HG03575 (cell line): ENCODE measurements around the gene CSF3R.
"Not testable (repeated sequence)": the region's sequence is repeated elsewhere in the genome, so short reads cannot be mapped to it uniquely, and the experiment has no call there.

ENCODE experiments used
- ATAC-seq: cut with Tn5 transposase; IDR thresholded peaks from one replicate; pipeline ENCODE4 v1.9.1; 2021; ENCODE audit not compliant: unreplicated experiment, insufficient number of reproducible peaks, low FRiP score; ENCODE audit errors: extremely low read depth

The CSF3R gene

DNA sequence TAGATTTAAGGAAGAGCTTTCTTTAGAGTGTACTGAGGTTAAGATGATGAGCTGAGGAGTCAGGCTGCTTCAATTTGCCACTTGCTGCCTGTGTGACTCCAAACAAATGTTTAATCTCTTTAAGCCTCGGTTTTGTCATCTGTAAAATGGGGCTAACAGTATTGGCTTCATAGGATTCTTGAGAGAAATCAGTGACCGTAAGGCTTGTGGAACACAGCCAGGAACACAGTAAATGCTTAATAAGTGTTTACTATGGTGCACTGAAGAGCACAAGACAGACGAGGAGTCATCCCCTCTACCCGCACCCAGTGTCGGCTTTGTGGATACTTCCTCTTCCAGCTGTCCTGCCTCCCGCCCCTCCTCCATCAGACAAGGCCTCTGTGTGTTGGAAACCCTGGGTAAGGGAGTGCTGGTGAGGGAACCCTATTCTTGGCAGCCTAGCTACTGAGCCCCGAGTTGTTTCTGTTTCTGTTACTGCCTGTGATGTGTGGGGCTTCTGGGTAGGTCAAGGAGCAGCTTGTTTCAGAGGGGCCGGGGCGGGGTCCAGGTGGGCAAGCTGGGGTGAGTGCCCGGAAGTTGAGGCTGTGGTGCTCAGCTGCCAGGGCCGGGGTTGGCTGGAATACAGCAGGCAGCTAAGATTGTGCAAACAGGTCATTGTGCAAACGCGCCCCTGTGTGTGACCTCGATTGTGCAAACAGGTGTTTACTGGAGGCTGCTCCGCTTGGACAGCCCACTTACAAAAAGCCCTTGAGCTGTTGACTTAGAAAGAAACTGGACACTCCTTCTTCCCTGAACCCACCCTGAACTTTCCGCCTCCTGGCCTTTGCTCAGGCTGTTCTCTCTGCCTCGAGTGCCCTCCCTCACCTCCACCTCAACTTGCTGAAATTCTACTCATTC is 4.0 kb upstream of the CSF3R start:
- ATAC-seq = no peak

DNA sequence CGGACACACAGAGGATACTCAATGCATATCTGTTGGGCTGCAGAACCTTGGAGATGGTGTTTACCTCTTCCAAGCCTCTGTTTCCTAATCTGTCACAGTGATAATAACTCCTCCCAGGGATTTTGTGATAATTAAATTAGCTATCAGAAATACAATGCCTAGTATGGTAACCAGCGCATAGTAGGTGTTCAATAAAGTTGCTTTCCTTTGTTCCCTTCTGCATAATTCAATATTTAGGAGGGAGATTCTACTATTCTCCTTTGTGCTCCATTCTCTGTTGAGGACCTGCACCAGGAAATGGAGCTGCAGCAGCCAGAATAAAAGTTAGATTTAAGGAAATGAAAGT is 3.4 kb upstream of the CSF3R start:
- no peak for ATAC-seq

DNA sequence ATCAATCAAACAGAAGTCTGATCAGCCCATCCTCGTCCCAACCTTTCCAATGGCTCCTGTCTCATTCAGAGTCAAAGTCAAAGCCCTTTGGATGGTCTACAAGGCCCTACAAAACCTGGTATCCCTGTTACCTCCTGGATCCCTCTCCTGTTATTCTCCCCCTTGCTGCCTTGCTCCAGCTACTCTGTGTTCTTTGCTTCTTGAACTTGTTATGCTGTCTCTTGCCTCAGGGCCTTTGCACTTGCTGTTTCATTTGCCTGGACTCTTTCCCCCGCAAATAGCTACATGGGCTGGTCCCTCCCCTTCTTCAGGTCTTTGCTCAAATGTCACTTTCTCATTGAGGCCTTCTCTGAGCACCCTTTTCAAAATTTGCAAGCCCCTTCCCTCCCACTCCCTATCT is 1.4 kb upstream of the CSF3R start:
- no peak for ATAC-seq

DNA sequence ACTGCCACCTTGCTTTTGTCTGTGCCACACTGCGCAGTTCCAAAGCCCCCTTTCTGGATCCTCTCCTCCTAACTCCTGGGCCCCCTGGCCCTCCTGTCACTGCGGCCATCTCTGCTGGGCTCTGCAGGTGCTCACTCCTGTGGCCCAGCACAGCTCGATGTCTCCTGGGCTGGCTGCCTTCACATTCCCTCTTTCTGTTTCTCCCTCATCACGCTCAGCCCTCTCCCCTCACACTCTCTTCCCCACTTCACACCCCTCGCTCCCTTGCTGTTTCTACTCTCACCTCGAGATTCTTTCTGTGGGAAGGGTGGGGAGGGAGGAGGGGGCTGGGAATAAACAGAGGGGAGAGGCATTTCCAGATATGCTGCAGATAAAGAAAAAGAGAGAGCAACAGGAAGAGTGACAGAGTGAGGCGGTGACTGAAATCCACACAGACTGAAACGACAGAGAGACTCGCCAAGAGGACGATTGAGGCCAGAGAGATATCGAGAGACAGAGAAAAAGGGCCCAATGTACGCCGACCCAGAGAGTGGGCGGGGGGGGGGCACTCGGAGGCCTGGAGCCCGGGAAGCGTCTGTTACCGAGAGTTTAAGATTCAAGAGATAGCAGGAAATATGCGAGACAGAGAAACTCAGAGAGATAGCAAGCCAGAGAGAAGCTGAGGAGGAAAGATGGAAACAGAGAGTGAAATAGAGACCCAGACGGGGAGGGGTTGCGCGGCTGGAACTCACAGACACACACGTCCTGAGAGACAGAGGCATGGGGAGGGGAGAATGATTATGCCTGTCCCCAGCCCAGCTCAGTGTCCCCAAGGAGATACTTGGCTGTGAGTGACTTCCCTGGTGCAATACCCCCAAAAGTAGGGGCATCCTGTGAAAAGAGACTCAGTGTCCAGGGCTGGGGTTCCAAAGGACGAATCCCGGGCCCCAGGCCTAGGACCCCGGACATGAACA is 666 bp downstream of the CSF3R start:
- ATAC-seq = no peak

DNA sequence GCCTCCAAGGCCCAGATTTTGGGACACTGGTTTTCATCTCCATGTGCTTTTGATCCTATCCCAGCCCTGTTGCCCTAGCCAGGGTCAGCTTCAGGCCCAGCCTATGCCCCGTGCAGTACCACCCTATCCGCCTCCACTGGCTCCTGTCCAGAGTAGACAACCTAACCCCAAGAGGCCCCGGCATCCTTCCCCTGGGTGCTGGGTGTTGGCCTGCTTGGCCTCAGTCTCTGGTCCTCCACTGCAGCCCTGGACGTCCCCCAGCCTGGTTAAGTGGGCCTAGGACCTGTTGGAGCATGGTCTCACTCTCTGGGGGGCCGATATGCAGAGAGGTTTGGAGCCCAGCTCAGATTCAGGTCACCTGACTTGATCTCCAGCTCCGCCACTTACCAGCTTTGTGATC is 1.6 kb downstream of the CSF3R start:
- ATAC-seq = no peak

DNA sequence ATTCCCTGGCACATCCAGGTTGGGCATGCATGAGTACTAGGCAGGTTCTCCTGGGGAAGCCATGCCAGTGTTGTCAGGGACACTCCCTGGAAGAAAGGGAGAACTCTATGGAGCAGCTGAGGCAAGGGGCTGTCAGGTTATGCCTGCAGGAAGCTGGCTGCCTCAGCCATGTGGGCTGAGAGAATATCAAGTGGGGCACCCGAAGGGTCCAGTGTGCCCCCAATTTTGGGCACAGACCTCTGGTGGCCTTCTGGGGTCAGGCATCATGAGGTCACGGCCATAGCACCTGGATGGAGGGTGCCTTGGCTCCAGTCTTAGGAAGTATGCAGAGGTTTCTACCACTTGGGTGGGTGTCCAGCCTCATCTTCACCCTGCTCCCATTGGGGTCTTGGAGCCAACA is 2.6 kb downstream of the CSF3R start:
- ATAC-seq = no peak

DNA sequence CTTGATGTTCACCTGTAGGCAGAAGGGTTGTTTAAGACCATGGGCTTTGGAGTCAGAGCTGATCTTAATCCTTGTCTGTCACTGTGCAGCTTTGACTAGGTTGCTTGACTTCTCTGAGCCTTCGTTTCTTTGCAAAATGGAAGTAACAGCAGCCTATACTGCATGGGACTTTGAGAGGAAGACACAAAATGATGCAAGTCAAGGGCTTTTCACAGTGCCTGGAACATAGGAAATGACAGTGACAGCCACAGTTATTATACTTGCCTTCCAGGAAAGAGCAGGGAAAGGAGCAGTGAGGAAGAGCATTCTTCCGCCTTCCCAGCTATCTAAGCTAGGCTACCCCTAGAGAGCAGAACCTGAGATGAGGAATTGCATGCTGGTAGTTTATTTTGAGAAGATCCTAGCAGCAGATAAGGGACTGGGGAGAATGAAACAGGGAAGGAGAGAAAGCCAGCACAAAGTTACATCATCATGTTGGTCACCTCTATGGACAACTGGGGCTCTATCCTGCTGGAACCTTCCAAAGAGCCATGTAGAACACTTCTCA is 3.1 kb downstream of the CSF3R start:
- ATAC-seq = no peak

DNA sequence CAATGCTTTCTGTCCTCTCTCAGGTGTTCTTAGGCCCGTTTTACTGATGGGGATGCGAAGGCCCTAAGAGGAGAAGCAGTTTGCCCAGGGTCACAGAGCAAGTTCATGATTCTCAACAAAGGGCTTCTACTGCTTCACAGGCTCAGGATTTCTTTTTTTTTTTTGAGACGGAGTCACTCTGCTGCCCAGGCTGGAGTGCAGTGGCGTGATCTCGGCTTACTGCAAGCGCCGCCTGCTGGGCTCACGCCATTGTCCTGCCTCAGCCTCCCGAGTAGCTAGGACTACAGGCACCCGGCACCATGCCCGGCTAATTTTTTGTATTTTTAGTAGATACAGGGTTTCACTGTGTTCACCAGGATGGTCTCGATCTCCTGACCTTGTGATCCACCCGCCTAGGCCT is 5.1 kb downstream of the CSF3R start:
- ATAC-seq = not testable (repeated sequence)

DNA sequence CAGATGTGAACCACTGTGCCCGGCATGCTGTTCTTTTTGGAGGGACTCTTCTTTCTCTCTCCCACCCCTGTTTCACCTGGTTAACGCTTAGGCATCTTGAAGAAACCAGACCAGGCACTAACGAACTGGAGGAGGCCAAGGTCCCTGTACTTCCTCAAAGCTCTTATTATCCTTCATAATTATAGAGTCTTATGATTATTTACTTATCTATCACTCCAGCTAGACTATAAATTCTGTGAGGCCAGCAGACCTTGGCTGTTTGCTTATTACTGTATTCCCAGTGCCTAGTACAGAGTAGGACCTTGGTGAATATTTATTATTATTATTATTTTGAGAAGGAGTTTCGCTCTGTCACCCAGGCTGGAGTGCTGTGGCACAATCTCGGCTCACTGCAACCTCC is 5.8 kb downstream of the CSF3R start:
- ATAC-seq = no peak

DNA sequence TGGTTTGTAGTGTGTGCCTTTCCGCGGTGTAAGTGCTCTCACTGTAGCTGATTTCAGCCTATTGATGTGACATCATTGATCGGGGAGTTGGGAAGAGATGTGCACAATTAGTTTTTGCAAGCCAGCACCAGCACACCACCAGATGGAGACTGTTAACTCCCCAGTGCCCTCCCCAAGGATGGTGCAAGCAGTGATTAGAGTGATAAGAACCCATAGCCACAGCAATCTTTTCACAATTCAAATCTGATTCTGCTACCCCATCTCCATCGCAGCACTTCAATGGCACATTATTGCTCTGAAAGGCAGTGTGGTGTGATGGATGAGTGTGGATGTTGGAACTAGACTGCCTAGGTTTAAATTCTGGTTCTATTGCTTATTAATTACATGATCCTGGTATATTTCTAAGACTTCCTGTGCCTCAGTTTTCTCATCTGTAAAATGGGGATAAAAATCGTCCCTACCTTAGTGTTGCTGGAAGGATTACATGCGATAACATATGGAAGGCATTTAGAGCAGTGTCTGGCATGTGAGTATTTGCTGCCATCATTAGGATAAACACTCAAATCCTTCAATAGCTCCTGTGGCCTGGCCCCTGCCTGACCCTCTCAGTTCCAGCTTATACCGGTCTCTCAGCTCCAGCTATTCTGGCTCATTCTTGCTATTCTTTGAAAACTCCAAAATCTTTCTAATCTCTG is 6.7 kb downstream of the CSF3R start:
- no peak for ATAC-seq

DNA sequence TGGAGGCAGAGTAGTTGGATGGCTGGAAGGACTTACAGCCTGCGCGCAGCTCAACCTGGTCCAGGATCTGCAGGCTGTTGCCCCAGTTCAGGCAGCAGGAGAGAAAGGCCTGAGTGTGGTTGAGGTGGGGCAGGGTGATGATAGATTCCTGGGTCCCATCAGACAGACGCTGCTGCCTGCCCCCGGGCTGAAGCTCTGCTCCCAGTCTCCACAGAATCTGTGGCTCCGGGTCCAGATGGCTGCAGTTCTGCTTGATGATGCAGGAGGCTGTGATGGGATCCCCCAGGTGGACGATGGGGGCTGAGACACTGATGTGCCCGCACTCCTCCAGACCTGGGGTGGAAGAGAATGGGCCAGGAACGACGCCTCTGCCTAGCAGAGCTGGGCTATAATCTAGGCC is 7.4 kb downstream of the CSF3R start:
- ATAC-seq = no peak

DNA sequence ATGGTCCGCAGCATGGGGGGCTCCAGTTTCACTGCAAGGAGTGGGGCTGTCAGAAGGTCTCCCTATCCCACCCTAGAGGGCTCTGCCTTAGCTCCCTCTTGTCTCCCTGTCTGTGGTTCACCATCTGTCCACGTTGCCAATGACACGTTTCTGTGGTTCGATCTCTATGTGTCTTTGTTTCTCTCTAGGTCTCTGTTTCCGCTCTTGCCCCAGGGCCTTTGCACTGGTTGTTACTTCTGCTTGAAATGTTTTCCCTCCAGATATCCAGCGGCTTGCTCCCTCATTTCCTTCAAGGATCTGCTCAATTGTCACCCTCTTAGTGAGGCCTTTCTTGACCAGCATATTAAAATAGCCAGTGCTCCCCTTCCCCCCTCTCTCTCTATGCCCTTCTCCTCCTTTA is 10.1 kb downstream of the CSF3R start:
- no peak for ATAC-seq

DNA sequence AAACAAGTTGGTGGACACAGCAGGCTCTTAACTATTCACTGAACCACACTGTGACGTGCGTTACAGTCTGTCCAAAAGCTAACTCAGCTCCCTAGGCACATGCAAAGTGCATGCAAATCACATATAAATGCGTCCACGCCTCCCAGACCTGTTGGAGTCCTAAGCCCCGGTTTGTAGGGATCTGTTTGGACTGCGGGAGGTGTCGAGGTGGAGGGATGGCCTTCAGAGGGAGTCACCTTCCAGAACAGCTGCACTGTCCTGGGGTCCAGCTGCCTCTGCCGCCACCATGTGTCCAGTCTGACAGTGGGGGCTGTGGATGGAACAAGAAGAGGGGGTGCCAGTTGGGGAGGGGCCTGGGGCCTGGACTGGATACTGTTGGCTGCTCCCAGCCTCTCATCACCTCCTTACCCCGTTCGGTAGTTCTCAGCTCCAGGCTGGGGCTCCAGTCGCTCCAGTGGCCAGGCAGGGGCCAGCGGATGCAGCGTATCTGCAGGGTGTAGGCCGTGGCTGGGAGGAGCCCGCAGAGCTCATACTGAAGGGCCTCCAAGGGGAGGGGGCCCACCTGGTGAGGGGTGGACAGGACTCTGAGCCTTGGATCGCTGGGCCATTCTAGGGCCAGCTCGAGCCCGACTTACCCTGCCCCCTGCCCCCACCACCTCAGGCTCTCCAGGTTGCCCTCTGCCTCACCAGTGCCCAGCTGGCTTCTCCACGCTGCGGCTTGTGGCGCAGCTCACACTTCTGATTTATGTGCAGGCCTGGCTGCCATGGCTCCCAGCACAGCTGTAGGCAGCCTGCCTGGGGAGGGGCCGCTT is 10.7 kb downstream of the CSF3R start:
- ATAC-seq = no peak

DNA sequence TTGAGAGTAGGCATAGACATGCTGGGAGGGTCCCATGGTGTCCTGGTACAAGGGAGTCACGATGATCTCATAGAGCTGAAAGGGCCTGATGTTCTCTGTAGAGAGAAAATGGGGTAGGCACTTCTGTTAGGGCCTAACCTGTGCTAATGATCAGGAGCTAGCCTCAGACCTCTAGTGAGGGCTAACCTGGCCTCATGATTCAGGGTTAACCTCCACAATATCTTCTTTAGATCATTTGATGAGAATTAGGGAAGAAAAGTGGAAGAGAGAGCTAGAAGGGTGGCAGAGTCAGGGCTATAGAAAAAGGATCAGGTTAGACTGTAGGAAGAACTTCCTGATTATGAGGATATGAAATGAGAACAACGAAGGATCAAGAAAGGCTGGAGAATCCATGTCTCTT is 13.6 kb downstream of the CSF3R start:
- no peak for ATAC-seq

DNA sequence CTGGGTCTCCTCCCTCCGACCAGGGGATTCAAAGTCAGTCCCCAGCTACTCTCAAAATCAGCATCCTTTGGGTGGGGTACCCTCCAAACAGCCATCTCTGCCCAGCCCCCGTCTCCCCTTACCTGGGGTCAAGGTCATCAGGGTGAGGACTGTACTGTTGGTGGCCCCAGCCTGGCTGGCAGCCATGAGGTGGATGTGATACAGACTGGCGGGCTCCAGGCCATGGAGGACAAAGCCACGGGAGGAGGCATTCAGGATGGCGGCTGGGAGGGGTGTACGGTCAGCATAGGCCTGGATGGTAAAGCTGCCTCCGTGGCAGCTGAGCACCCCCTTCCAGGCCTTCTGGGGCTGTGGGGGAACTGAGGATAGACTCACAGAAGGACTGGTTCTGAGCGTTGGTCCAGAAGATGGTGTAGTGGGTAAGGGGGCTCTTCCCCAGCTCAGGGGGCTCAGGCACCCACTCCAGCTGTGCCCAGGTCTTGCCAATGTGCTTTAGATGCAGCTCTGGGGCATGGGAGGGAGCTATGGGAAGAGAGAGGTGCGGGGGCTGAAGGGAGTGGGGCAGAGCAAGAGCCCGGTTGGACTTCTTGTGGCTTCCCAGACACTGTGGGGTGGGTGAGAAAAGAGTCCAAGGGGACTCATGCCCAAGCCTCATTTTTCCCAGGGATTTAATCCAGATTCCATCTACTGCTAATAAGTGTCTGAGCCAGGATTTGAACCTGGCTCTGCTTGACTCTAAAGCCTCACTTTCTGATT is 14.8 kb downstream of the CSF3R start:
- no peak for ATAC-seq

DNA sequence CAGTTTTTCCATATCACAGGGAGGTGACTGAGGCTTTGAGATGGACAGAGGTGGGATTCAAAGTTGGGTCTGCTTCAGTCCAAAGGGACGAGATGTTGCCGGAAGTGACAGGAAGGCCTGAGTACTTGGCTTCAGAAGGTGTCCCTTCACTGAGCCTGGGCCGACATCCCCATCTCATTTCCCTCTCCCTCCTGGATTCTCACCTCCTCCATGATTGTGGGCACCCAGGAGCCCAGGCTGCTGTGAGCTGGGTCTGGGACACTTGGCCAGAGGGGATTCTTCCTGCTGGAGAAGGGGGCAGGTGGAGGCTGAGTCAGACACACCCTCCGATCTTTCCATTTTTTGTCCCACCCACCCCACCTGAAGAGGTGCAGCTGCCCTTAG is 15.7 kb downstream of the CSF3R start:
- ATAC-seq = no peak

DNA sequence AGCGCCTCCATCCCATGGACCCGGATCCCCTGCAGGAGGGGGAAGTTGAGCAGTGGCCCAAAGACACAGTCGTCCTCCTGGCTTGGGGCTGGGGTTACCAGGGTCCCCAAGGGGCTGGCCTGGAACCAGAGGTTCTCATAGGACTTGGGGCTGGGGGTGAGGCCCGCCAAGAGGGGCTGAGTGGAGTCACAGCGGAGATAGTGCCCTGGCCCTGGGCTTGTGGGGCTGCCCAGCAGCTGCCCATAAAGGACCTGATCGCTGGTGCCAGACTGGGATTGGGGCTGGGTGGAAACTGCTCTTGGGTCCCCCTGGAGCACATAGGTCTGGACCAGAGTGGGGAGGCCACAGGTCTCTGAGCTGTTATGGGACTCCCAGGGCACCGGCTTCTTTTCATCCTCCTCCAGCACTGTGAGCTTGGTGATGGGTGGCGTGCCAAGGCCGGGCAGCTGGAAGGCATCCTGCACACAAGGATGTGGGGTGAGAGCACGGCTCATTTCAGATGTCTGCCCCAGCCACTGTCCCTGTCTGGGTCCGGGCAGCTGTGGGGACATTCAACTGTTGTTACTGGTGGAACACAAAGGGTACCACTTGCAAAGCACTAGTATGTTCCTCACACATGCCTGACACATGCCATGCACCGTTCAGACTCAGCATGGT is 16.2 kb downstream of the CSF3R start:
- ATAC-seq = no peak
